HepG2 (cell line): Measurements from ENCODE around the gene ADPRM.

ENCODE experiments used
- CAMTA2 ChIP-seq: sonication (generic); formaldehyde crosslinking; IDR thresholded peaks from 2 replicates; pipeline ENCODE4 v1.4.0; 2020; ENCODE audit warnings: mild to moderate bottlenecking, missing genetic modification reagents, borderline replicate concordance
- CHD2 ChIP-seq: IDR thresholded peaks from 2 replicates; pipeline ENCODE4 v1.6.1; 2011; ENCODE audit warnings: low read depth, low read length, improper control_type of control experiment
- EZH2 ChIP-seq: conservative IDR thresholded peaks from 2 replicates; pipeline ENCODE4 v1.6.1; 2012; ENCODE audit warnings: mild to moderate bottlenecking, low read depth, low read length, moderate library complexity
- JARID2 ChIP-seq: sonication (generic); formaldehyde crosslinking; IDR thresholded peaks from 2 replicates; pipeline ENCODE4 v1.8.1; 2023; ENCODE audit warnings: missing genetic modification reagents, inconsistent platforms; ENCODE audit not compliant: insufficient replicate concordance
- MYC ChIP-seq: sonication (generic); formaldehyde crosslinking; IDR thresholded peaks from 2 replicates; pipeline ENCODE4 v1.9.0; 2021; ENCODE audit warnings: missing genetic modification reagents, borderline replicate concordance
- POLR2A ChIP-seq, 2 experiments: IDR thresholded peaks; 2 replicates each; pipeline ENCODE4 v1.6.1; 2011; ENCODE audit warnings: low read depth in 2 of 2, low read length in 2 of 2, mild to moderate bottlenecking in 1 of 2, moderate library complexity in 1 of 2; ENCODE audit not compliant: insufficient read depth in 1 of 2
- POLR2AphosphoS5 ChIP-seq: IDR thresholded peaks from 2 replicates; pipeline ENCODE4 v1.6.1; 2012; ENCODE audit warnings: low read depth, low read length
- SETDB1 ChIP-seq: sonication (generic); formaldehyde crosslinking; IDR thresholded peaks from 2 replicates; pipeline ENCODE4 v1.5.1; 2020; ENCODE audit warnings: missing genetic modification reagents, mild to moderate bottlenecking, borderline replicate concordance
- TCF7 ChIP-seq: sonication (generic); IDR thresholded peaks from 2 replicates; pipeline ENCODE4 v1.6.1; 2016; ENCODE audit warnings: antibody characterized with exemption, low read depth
- ZBTB38 ChIP-seq: sonication (generic); formaldehyde crosslinking; IDR thresholded peaks from 2 replicates; pipeline ENCODE4 v1.5.1; 2020; ENCODE audit warnings: mild to moderate bottlenecking, missing genetic modification reagents
- TF ChIP-seq, protein P1 (sequence below), 2 experiments: sonication (generic) in 1 of 2; formaldehyde crosslinking in 1 of 2; IDR thresholded peaks; 2 replicates each; pipeline versions ENCODE4 v1.4.0 to v1.6.1; 2018 to 2020; ENCODE audit warnings: missing genetic modification reagents in 2 of 2, borderline replicate concordance in 1 of 2, low read depth in 1 of 2, mild to moderate bottlenecking in 1 of 2, missing biosample characterization in 1 of 2

GRCh38 chr17:10757067-10757466 is 59.7 kb downstream of the ADPRM start:
- TF ChIP-seq POLR2A (IDR thresholded peaks at IDR 0.05; ENCODE audit: insufficient read depth in 1 of 2, low read depth in 2 of 2, low read length in 2 of 2) = no peak
- no peak for TF ChIP-seq CAMTA2 (CRISPR knock-in tag)
- no peak for TF ChIP-seq SETDB1 (CRISPR knock-in tag)
- TF ChIP-seq CHD2 = no peak
- peak; percentile 54; the same call in 1 of the 2 replicates for TF ChIP-seq MYC (CRISPR knock-in tag)
- TF ChIP-seq TCF7 = no peak
- TF ChIP-seq JARID2 (CRISPR knock-in tag) = no peak
- TF ChIP-seq, protein P1, sequence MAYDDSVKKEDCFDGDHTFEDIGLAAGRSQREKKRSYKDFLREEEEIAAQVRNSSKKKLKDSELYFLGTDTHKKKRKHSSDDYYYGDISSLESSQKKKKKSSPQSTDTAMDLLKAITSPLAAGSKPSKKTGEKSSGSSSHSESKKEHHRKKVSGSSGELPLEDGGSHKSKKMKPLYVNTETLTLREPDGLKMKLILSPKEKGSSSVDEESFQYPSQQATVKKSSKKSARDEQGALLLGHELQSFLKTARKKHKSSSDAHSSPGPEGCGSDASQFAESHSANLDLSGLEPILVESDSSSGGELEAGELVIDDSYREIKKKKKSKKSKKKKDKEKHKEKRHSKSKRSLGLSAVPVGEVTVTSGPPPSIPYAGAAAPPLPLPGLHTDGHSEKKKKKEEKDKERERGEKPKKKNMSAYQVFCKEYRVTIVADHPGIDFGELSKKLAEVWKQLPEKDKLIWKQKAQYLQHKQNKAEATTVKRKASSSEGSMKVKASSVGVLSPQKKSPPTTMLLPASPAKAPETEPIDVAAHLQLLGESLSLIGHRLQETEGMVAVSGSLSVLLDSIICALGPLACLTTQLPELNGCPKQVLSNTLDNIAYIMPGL (CRISPR knock-in tag; IDR thresholded peaks at IDR 0.05; ENCODE audit: borderline replicate concordance in 1 of 2, low read depth in 1 of 2) = no peak
- no peak for TF ChIP-seq ZBTB38 (CRISPR knock-in tag)
- TF ChIP-seq POLR2AphosphoS5 = no peak
- no peak for TF ChIP-seq EZH2
